Measurements from ENCODE around the gene FTCD.

DNA sequence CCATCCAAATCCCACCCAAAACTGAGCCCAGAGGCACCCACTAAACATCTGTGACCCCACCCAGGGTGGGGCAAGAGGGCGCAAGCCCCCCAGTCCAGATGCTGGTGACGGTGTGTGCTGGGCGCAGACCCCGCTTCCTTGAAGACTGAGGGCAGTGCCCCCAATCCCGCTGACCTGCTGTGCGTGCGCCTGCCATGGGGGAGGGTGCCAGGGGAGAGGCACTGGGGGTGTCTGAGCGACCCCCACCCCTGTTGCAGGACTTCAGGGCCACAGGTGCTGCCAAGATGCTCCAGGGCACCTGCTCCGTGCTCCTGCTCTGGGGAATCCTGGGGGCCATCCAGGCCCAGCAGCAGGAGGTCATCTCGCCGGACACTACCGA is 44.2 kb downstream of the FTCD start:
- TF ChIP-seq, protein P1, sequence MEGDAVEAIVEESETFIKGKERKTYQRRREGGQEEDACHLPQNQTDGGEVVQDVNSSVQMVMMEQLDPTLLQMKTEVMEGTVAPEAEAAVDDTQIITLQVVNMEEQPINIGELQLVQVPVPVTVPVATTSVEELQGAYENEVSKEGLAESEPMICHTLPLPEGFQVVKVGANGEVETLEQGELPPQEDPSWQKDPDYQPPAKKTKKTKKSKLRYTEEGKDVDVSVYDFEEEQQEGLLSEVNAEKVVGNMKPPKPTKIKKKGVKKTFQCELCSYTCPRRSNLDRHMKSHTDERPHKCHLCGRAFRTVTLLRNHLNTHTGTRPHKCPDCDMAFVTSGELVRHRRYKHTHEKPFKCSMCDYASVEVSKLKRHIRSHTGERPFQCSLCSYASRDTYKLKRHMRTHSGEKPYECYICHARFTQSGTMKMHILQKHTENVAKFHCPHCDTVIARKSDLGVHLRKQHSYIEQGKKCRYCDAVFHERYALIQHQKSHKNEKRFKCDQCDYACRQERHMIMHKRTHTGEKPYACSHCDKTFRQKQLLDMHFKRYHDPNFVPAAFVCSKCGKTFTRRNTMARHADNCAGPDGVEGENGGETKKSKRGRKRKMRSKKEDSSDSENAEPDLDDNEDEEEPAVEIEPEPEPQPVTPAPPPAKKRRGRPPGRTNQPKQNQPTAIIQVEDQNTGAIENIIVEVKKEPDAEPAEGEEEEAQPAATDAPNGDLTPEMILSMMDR (conservative IDR thresholded peaks at IDR 0.05 in 1 of 2, IDR thresholded peaks at IDR 0.05 in 1 of 2; ENCODE audit: extremely low read depth in 1 of 2, insufficient read depth in 1 of 2, low read depth in 1 of 2, low read length in 2 of 2): no peak
- TF ChIP-seq EZH2 (IDR thresholded peaks at IDR 0.05; ENCODE audit: borderline replicate concordance, low read length): no peak

Data from mammary epithelial cell (primary cell).